ENCODE data around the gene TULP4. TPM values are rescaled to one million over a fixed set of nuclear protein-coding genes. Genes with fewer than 3 reads are reported as not detected.

Gene TULP4
- 105 TPM for total RNA-seq

- H3K27me3 ChIP-seq (ENCODE audit: insufficient read depth, low read length), result no peaks in the 10 kb centered on the region
- no peaks in the 10 kb centered on the region for H3K9me3 ChIP-seq (ENCODE audit: low read depth, low read length)
- H3K4me3 ChIP-seq (ENCODE audit: low read length), result no peak within 1 kb of the TSS
- peaks cover 15% of the 10 kb centered on the region for H3K4me1 ChIP-seq (ENCODE audit: insufficient read depth, low read length)
Measured at GRCh38 chr6:158312165-158312564, at the start of gene TULP4. Gene TULP4, plus strand, starts transcription at chr6:158312465. Its CDS starts 1,552 bp downstream, at chr6:158314017.

DNA sequence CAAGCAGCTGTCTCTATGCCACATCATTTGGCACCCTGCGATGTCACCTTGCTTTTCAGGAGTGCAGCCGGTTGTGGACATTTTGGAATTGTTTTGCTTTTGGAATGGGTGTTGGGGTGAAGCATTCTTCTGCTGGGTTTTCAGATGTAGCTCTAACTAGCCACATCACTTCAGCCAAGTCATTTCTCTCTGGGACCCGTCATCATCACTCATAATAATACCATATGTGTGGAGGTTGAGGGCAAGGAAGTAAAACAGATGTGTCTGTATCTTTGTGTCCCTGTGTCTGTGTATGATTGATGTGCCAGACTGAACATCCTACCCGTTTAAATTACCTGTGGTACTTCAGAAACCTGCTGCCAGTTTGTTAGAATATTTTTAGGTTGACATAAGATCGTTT is 49.5 kb upstream of the TULP4 start:
- no peaks in the 10 kb centered on the region for H3K27me3 ChIP-seq (ENCODE audit: insufficient read depth, low read length)
- no peaks in the 10 kb centered on the region for H3K4me1 ChIP-seq (ENCODE audit: insufficient read depth, low read length)
- no peaks in the 10 kb centered on the region for H3K9me3 ChIP-seq (ENCODE audit: low read depth, low read length)
- H3K4me3 ChIP-seq (ENCODE audit: low read length), result no peak overlapping the region

DNA sequence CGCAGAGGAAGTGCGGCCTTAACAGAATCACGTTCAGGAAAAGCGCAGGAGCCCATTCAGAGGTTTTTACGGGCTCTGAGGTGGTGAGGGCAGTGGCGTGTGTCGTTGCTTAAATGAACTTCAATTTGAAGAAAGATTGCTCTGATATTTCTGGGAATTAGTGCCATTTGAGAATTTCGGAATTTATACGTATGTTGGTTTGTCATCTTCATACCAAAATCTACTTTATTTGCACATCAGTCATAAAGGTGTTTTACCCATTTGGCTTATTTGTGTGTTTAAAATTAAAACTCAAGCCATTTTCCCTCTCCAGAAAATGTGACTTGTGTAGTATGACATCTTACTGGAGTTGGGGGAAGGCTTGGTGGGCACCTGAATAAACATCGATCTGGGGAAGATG is 48.1 kb upstream of the TULP4 start:
- H3K9me3 ChIP-seq (ENCODE audit: low read depth, low read length), result no peaks in the 10 kb centered on the region
- H3K4me1 ChIP-seq (ENCODE audit: insufficient read depth, low read length), result no peaks in the 10 kb centered on the region
- no peaks in the 10 kb centered on the region for H3K27me3 ChIP-seq (ENCODE audit: insufficient read depth, low read length)
- no peak overlapping the region for H3K4me3 ChIP-seq (ENCODE audit: low read length)

GRCh38 chr6:158266131-158266530 is 46.1 kb upstream of the TULP4 start:
- H3K27me3 ChIP-seq (ENCODE audit: insufficient read depth, low read length), result no peaks in the 10 kb centered on the region
- no peaks in the 10 kb centered on the region for H3K9me3 ChIP-seq (ENCODE audit: low read depth, low read length)
- H3K4me3 ChIP-seq (ENCODE audit: low read length), result no peak overlapping the region
- H3K4me1 ChIP-seq (ENCODE audit: insufficient read depth, low read length), result peaks cover 9% of the 10 kb centered on the region

- Histone ChIP-seq H3K27me3 (ENCODE audit: insufficient read depth, low read length) (no peaks in the 10 kb centered on the region), H3K9me3 (ENCODE audit: low read depth, low read length) (no peaks in the 10 kb centered on the region), H3K4me3 (ENCODE audit: low read length) (no peak overlapping the region), H3K4me1 (ENCODE audit: insufficient read depth, low read length) (peaks cover 14% of the 10 kb centered on the region)
Measured at GRCh38 chr6:158268361-158269147, 43.7 kb upstream of the TULP4 start.

- Histone ChIP-seq H3K4me1 (ENCODE audit: insufficient read depth, low read length) (peaks cover 14% of the 10 kb centered on the region), H3K27me3 (ENCODE audit: insufficient read depth, low read length) (no peaks in the 10 kb centered on the region), H3K4me3 (ENCODE audit: low read length) (no peak overlapping the region), H3K9me3 (ENCODE audit: low read depth, low read length) (no peaks in the 10 kb centered on the region)
Measured at GRCh38 chr6:158269657-158270056, 42.6 kb upstream of the TULP4 start.

DNA sequence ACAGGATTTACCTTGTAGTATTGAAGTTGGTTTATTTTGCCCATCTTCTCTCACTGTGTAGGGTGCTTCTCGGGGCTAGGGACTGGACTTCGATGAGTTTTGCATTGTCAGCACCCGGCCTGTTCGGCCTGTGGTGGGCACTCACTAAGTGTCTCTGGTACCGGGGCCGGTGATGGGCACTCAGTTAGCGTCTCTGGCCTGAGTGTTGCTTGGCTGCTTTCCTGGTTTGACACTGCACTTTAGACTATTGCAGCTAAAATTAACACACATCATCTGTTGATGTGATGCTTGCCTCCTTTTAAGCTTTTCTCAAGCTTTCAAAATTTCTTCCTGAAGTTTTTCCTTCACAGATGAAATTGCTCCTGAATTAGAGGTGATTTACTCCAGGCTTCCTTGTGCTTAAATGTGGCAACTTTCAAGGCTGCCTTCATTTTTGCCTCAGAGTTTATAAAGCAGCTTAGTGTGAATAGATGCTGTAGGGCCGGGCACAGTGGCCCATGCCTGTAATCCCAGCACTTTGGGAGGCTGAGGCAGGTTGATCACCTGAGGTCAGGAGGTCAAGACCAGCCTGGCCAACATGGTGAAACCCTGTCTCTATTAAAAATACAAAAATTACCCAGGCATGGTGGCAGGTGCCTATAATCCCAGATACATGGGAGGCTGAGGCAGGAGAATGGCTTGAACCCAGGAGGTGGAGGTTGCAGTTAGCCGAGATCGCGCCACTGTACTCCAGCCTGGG is 41.7 kb upstream of the TULP4 start:
- Histone ChIP-seq H3K4me1 (ENCODE audit: insufficient read depth, low read length) (peaks cover 14% of the 10 kb centered on the region), H3K9me3 (ENCODE audit: low read depth, low read length) (no peaks in the 10 kb centered on the region), H3K4me3 (ENCODE audit: low read length) (no peak overlapping the region), H3K27me3 (ENCODE audit: insufficient read depth, low read length) (no peaks in the 10 kb centered on the region)

DNA sequence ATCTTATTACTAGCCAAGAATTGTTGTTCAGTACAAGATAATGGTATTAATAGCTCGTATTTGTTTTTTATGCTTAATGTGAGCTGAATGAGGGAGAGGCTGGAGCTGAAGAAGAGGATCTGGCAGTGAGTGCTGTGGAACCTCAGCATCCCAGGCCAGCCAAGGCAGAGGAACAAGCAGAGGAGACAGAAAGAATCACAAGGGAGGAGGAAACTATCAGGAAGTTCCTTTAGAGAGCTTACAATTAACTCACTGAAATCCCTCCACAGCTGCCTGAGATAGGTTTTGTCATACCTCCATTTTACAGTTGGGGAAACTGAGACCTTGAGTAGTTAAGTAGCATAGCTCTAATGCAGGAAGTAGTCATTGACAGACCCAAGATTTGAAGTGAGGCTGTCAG is 39.9 kb upstream of the TULP4 start:
- H3K4me1 ChIP-seq (ENCODE audit: insufficient read depth, low read length), result peaks cover 14% of the 10 kb centered on the region
- no peak overlapping the region for H3K4me3 ChIP-seq (ENCODE audit: low read length)
- H3K9me3 ChIP-seq (ENCODE audit: low read depth, low read length), result no peaks in the 10 kb centered on the region
- no peaks in the 10 kb centered on the region for H3K27me3 ChIP-seq (ENCODE audit: insufficient read depth, low read length)

DNA sequence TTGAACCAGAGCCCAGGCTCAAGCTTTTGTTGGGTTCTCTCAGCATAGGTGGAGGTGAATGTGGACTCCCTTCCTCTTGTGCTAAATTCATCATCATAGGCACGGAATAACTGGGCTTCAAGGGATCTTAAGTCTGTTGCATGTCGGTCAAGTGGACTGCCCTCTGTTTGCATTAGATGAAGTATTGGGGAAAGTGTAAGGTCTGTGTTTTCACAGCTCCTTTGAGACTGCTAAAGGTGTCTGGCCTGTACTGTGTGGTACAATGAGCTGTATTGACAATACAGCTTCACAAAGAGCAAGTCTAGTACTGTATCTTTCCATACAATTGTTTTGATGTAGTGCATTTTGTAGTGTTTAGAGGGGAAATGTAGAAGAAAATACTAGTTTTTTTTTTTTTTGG is 34.3 kb upstream of the TULP4 start:
- Histone ChIP-seq H3K27me3 (ENCODE audit: insufficient read depth, low read length) (no peaks in the 10 kb centered on the region), H3K4me3 (ENCODE audit: low read length) (no peak overlapping the region), H3K4me1 (ENCODE audit: insufficient read depth, low read length) (peaks cover 5% of the 10 kb centered on the region), H3K9me3 (ENCODE audit: low read depth, low read length) (no peaks in the 10 kb centered on the region)

DNA sequence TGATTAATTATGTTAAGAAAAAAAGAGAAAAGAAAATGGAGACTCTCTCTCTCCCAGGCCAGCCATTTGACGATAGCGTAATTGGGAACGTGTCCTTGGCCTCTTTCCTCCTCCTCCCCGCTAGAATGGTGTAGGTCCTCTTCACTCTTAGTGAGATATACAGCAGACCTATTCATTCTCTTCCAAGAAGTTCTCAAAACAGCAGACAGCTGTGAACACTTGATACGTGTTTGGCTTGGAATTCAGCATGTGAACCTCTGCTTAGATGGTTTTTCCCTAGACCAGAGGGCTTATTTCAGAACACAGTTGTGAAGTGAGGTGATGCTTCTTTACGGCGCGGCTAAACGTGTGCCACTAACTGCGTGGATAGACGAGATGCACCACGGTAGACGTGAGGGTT is 32.6 kb upstream of the TULP4 start:
- H3K4me3 ChIP-seq (ENCODE audit: low read length), result no peak overlapping the region
- H3K9me3 ChIP-seq (ENCODE audit: low read depth, low read length), result no peaks in the 10 kb centered on the region
- H3K4me1 ChIP-seq (ENCODE audit: insufficient read depth, low read length), result peaks cover 12% of the 10 kb centered on the region
- no peaks in the 10 kb centered on the region for H3K27me3 ChIP-seq (ENCODE audit: insufficient read depth, low read length)

DNA sequence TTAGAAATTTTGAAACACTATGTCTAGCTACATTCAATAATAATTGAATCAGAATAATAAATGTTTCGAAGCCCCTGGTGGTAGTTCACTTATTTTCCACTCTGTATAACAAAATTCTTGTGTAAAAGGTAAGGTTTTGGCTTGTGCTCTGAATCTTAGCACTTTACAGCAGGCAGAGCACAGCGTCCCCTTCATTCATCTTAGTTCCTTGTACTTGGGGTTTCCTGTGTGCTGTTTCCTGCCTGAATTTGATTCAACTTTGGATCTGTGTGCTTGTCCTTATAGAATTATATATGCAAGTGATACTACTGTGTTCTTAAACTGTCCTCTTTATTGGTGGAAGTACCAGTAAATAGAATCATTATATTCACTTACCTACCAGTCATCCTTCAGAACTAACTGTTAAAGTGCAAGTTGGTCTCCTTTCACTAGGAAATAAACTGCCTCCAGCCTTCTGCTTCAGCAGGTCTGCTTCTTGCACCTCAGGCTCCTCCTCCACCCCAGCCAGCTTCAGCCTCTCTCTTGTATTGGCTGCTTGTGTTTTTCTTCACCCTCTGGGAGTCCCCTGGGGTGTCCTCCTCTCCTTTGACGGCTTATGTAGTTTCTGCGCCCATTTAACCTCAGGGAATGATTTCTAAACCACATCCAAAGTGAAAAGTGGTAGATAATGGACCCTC is 28.8 kb upstream of the TULP4 start:
- H3K27me3 ChIP-seq (ENCODE audit: insufficient read depth, low read length), result no peaks in the 10 kb centered on the region
- peaks cover 12% of the 10 kb centered on the region for H3K4me1 ChIP-seq (ENCODE audit: insufficient read depth, low read length)
- no peak overlapping the region for H3K4me3 ChIP-seq (ENCODE audit: low read length)
- no peaks in the 10 kb centered on the region for H3K9me3 ChIP-seq (ENCODE audit: low read depth, low read length)

DNA sequence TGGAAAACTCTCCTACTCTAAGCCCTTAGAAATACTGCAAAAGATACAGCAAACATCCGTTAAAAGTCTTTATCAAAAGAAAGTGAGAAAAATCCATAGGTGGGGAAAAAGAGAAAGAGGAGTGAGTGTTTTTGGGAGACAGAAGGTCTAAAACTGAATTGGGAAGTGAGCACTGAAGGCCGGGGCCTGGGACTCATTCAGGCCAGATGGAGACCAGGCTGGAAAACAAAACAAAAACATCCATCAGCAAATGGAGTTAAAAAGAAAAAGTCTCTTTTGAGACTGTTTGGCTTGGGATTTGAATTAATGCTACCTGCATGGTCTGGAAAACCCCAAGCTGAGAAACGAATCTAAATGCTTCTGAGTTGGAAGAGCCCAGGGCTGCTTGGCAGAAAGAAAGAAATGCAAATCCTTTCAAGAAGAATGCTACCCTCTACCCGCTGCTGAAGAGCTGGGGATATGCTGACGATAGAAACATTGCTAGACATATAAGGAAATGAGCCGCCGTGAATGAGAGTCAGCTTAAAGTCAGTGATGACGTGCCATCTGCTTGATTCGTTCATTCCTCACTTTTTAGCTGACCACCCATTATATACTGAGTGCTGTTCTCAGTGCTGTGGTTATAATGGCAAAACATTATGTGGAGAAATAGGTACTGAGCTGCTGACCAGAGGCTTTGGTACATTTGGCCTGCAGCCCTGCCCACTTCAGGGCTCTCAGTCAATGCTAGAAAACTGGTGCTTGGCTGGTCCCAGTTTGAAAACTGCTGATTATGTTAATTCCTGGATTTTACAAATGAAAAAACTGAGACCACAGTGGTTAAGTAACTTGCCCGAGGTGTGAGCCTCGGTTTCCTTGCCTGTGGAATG is 28.0 kb upstream of the TULP4 start:
- H3K4me3 ChIP-seq (ENCODE audit: low read length), result no peak overlapping the region

GRCh38 chr6:158284876-158285655 is 27.2 kb upstream of the TULP4 start:
- peaks cover 19% of the 10 kb centered on the region for H3K4me1 ChIP-seq (ENCODE audit: insufficient read depth, low read length)
- no peaks in the 10 kb centered on the region for H3K27me3 ChIP-seq (ENCODE audit: insufficient read depth, low read length)
- no peaks in the 10 kb centered on the region for H3K9me3 ChIP-seq (ENCODE audit: low read depth, low read length)
- no peak overlapping the region for H3K4me3 ChIP-seq (ENCODE audit: low read length)

More for the DNA sequence above, 28.0 kb upstream of the TULP4 start:
- H3K4me1 ChIP-seq (ENCODE audit: insufficient read depth, low read length), result peaks cover 12% of the 10 kb centered on the region
- no peaks in the 10 kb centered on the region for H3K9me3 ChIP-seq (ENCODE audit: low read depth, low read length)
- H3K27me3 ChIP-seq (ENCODE audit: insufficient read depth, low read length), result no peaks in the 10 kb centered on the region

- Histone ChIP-seq H3K9me3 (ENCODE audit: low read depth, low read length) (no peaks in the 10 kb centered on the region), H3K4me1 (ENCODE audit: insufficient read depth, low read length) (peaks cover 22% of the 10 kb centered on the region), H3K4me3 (ENCODE audit: low read length) (no peak overlapping the region), H3K27me3 (ENCODE audit: insufficient read depth, low read length) (no peaks in the 10 kb centered on the region)
Measured at GRCh38 chr6:158285656-158286021, 26.6 kb upstream of the TULP4 start.
